Caco-2 (cell line): ENCODE measurements around the gene SMIM14. TPM values are rescaled to one million over a fixed set of nuclear protein-coding genes. Genes with fewer than 3 reads are reported as not detected.
A peak's percentile ranks its signal among the peaks of the same experiment; 100 is the strongest.

Experiments used
- BruUV-seq: library from RNA; stranded (reverse); fragments of 400-500 nt; replicated peaks from 2 replicates; lab custom pipeline; 2021; lab: Mats Ljungman, UMichigan
- CTCF ChIA-PET: fragments of 300-600 bp; sonication (Branson Sonifier 250); formaldehyde crosslinking; loops from one replicate; lab custom pipeline; 2022; ENCODE audit warnings: antibody characterized with exemption; lab: Charles Lee
- POLR2A ChIA-PET: fragments of 300-600 bp; sonication (Branson Sonifier 250); formaldehyde crosslinking; loops from one replicate; lab custom pipeline; 2022; ENCODE audit warnings: antibody characterized with exemption; lab: Charles Lee
- DNase-seq, 2 experiments: peaks; one replicate each; pipeline versions ENCODE4 v3.0.0 to v3.0.0-alpha.2; 2020 to 2022
- H3K27me3 ChIP-seq: replicated peaks from 2 replicates; pipeline ENCODE4 v1.6.0; 2011; ENCODE audit warnings: low read length; ENCODE audit not compliant: control insufficient read depth, insufficient read depth
- H3K36me3 ChIP-seq: 2 replicates; pipeline ENCODE4 v1.5.1; 2011; ENCODE audit warnings: low read length; ENCODE audit not compliant: control insufficient read depth, insufficient read depth
- H3K4me1 ChIP-seq: fragments of 250-450 bp; sonication (Bioruptor Pico); 2 replicates; pipeline ENCODE4 v1.5.1; 2020; ENCODE audit warnings: mild to moderate bottlenecking
- H3K4me3 ChIP-seq: 2 replicates; pipeline ENCODE4 v1.5.1; 2011; ENCODE audit warnings: low read depth, mild to moderate bottlenecking, control low read depth, low read length
- H3K9me3 ChIP-seq: fragments of 250-450 bp; sonication (Bioruptor Pico); 2 replicates; pipeline ENCODE4 v1.5.1; 2020; ENCODE audit warnings: mild to moderate bottlenecking, moderate library complexity
- H3K27ac Mint-ChIP-seq: one replicate; pipeline ENCODE4 v1.8.0; 2022; ENCODE audit warnings: mixed read lengths; ENCODE audit not compliant: unreplicated experiment
- H3K27me3 Mint-ChIP-seq: one replicate; pipeline ENCODE4 v1.8.0; 2022; ENCODE audit warnings: mixed read lengths; ENCODE audit not compliant: insufficient read depth, unreplicated experiment
- H3K36me3 Mint-ChIP-seq: one replicate; pipeline ENCODE4 v1.8.0; 2022; ENCODE audit warnings: mild to moderate bottlenecking, mixed read lengths; ENCODE audit not compliant: insufficient read depth, unreplicated experiment
- H3K4me1 Mint-ChIP-seq: one replicate; pipeline ENCODE4 v1.8.0; 2022; ENCODE audit warnings: low read depth, mixed read lengths; ENCODE audit not compliant: unreplicated experiment
- H3K4me3 Mint-ChIP-seq: one replicate; pipeline ENCODE4 v1.8.0; 2022; ENCODE audit warnings: mild to moderate bottlenecking, moderate library complexity, mixed read lengths; ENCODE audit not compliant: unreplicated experiment
- H3K9me3 Mint-ChIP-seq: one replicate; pipeline ENCODE4 v1.8.0; 2022; ENCODE audit warnings: mixed read lengths; ENCODE audit not compliant: unreplicated experiment
- CTCF ChIP-seq, 2 experiments: fragments of 200-600 bp in 1 of 2; IDR thresholded peaks; 1 replicate in 1 of 2; 2 replicates in 1 of 2; pipeline versions ENCODE4 v1.5.1 to v1.8.0; 2011 to 2022; ENCODE audit warnings: antibody characterized with exemption in 1 of 2, control low read depth in 1 of 2, inconsistent platforms in 1 of 2, low read depth in 1 of 2, low read length in 1 of 2, mild to moderate bottlenecking in 1 of 2, moderate library complexity in 1 of 2; ENCODE audit not compliant: insufficient read depth in 1 of 2, severe bottlenecking in 1 of 2, unreplicated experiment in 1 of 2
- intact Hi-C: fragments of 100-400 bp; cut with micrococcal nuclease; formaldehyde crosslinking; loops from one replicate; pipeline ENCODE4 v1.10.0; 2022; ENCODE audit not compliant: unreplicated experiment
- total RNA-seq: library from RNA; stranded (reverse); gene quantifications from 2 replicates; pipeline ENCODE4 v1.2.3, GENCODE V29; 2022

Gene SMIM14
- total RNA-seq, 1 experiment from 2014 or later: 41.0 TPM

- H3K4me3 ChIP-seq: no peak overlapping the region
- intact Hi-C loops: no loop called here
Observed at GRCh38 chr4:39613093-39613656, 25.5 kb downstream of the SMIM14 start.

GRCh38 chr4:39609454-39609931 lies 29.2 kb downstream of the SMIM14 start:
- Mint-ChIP-seq H3K4me3 (peak overlapping the region; percentile 14), H3K9me3 (no peaks in the 10 kb centered on the region), H3K27ac (peak overlapping the region; percentile 57), H3K27me3 (no peaks in the 10 kb centered on the region), H3K4me1 (peaks cover 12% of the 10 kb centered on the region), H3K36me3 (peaks cover 33% of the 10 kb centered on the region)
- no TSS peak for BruUV-seq
- intact Hi-C loops: no loop called here
- no peaks in the 10 kb centered on the region for H3K27me3 ChIP-seq
- H3K4me3 ChIP-seq: no peak overlapping the region
- ChIA-PET CTCF (no interaction called here), POLR2A (interaction anchor here (0.6 kb wide), 1 partner anchor 136 kb away, joined by 5 read pairs; no protein-coding TSS in a partner anchor)
- peaks cover 33% of the 10 kb centered on the region for H3K4me1 ChIP-seq
- TF ChIP-seq CTCF (IDR thresholded peaks at IDR 0.05; ENCODE audit: insufficient read depth in 1 of 2, low read depth in 1 of 2, low read length in 1 of 2, severe bottlenecking in 1 of 2, unreplicated experiment in 1 of 2): no peak
- no peak for DNase-seq
- H3K36me3 ChIP-seq: peaks cover 3% of the 10 kb centered on the region; the same call in 1 of the 2 replicates
- peaks cover 7% of the 10 kb centered on the region for H3K9me3 ChIP-seq

More at GRCh38 chr4:39613093-39613656, 25.5 kb downstream of the SMIM14 start:
- Mint-ChIP-seq H3K27me3 (no peaks in the 10 kb centered on the region), H3K9me3 (no peaks in the 10 kb centered on the region), H3K36me3 (peaks cover 22% of the 10 kb centered on the region), H3K4me3 (no peak overlapping the region), H3K4me1 (peaks cover 12% of the 10 kb centered on the region), H3K27ac (no peak overlapping the region)
- BruUV-seq: no TSS peak
- H3K36me3 ChIP-seq: peaks cover 3% of the 10 kb centered on the region; the same call in 1 of the 2 replicates
- ChIA-PET CTCF (no interaction called here), POLR2A (no interaction called here)
- no peak for TF ChIP-seq CTCF (IDR thresholded peaks at IDR 0.05; ENCODE audit: insufficient read depth in 1 of 2, low read depth in 1 of 2, low read length in 1 of 2, severe bottlenecking in 1 of 2, unreplicated experiment in 1 of 2)
- DNase-seq: no peak
- peaks cover 40% of the 10 kb centered on the region for H3K4me1 ChIP-seq
- no peaks in the 10 kb centered on the region for H3K9me3 ChIP-seq
- H3K27me3 ChIP-seq: no peaks in the 10 kb centered on the region

DNA sequence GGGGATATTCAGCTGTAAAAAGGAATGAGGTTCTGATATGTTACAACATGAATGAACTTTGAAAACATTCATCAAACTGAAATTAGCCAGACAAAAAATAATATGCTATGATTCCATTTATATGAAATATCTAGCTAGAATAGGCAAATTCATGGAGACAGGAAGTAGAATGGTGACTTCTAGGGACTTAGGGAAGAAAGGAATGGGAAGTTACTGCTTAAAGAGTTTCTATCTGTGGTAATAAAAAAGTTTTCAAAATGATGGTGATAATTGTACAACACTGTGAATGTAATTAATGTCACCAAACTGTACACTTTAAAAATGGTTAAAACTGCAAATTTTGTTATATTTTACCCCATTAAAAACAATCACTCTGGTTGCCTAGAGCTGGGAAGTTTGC lies 30.2 kb downstream of the SMIM14 start:
- no peak overlapping the region for H3K27ac Mint-ChIP-seq
- no peak overlapping the region for H3K4me3 Mint-ChIP-seq
- ChIA-PET POLR2A (no interaction called here), CTCF (no interaction called here)
- BruUV-seq: no TSS peak
- H3K4me3 ChIP-seq: no peak overlapping the region
- peaks cover 33% of the 10 kb centered on the region for H3K36me3 Mint-ChIP-seq
- H3K27me3 Mint-ChIP-seq: no peaks in the 10 kb centered on the region
- TF ChIP-seq CTCF (IDR thresholded peaks at IDR 0.05; ENCODE audit: insufficient read depth in 1 of 2, low read depth in 1 of 2, low read length in 1 of 2, severe bottlenecking in 1 of 2, unreplicated experiment in 1 of 2): no peak
- peaks cover 7% of the 10 kb centered on the region for H3K9me3 ChIP-seq
- H3K36me3 ChIP-seq: peaks cover 3% of the 10 kb centered on the region; the same call in 1 of the 2 replicates
- DNase-seq: no peak
- H3K4me1 Mint-ChIP-seq: peaks cover 12% of the 10 kb centered on the region
- H3K27me3 ChIP-seq: no peaks in the 10 kb centered on the region
- no peaks in the 10 kb centered on the region for H3K9me3 Mint-ChIP-seq
- intact Hi-C loops: no loop called here
- H3K4me1 ChIP-seq: peaks cover 29% of the 10 kb centered on the region
